Measurements from ENCODE around the gene SLC10A1.

DNA sequence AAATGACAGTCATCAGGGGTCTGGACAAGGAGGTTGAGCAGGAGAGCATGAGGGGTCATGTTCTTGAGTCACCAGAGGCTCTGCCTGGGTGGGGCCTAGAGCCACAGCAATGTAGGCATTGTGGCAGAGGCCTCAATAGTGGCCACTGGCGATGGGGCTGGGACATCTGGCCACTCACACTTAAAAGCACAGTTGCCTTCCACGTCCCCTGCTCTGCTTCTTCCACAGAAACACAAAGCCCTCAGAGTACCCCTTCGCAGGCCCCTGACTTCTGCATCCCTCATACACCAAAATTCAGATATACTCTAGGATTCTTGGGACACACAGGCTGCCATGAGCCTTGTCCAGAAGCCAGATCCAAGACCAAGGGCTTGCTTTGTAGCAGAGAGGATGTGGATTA lies 2.2 kb downstream of the SLC10A1 start:
- TF ChIP-seq, protein P1, sequence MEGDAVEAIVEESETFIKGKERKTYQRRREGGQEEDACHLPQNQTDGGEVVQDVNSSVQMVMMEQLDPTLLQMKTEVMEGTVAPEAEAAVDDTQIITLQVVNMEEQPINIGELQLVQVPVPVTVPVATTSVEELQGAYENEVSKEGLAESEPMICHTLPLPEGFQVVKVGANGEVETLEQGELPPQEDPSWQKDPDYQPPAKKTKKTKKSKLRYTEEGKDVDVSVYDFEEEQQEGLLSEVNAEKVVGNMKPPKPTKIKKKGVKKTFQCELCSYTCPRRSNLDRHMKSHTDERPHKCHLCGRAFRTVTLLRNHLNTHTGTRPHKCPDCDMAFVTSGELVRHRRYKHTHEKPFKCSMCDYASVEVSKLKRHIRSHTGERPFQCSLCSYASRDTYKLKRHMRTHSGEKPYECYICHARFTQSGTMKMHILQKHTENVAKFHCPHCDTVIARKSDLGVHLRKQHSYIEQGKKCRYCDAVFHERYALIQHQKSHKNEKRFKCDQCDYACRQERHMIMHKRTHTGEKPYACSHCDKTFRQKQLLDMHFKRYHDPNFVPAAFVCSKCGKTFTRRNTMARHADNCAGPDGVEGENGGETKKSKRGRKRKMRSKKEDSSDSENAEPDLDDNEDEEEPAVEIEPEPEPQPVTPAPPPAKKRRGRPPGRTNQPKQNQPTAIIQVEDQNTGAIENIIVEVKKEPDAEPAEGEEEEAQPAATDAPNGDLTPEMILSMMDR (IDR thresholded peaks at IDR 0.05): no peak
- TF ChIP-seq POLR2A (IDR thresholded peaks at IDR 0.05): no peak
